Occipital lobe (tissue), 2 donors: ENCODE data around the gene LTA4H. TPM values are rescaled to one million over a fixed set of nuclear protein-coding genes. Genes with fewer than 3 reads are reported as not detected.

Source experiments
- DNase-seq: peaks from one replicate; lab custom pipeline; 2025; lab: John Stamatoyannopoulos, UW
- total RNA-seq: library from RNA; depleted of rRNA; stranded (reverse); fragments of >200 nt; gene quantifications from one replicate; pipeline ENCODE4 v1.2.3, GENCODE V29; 2014

The LTA4H gene
- total RNA-seq, 1 donor from 2014 or later = 38.5 TPM

- DNase-seq = no peak
Observed at GRCh38 chr12:95959107-95959506, 76.3 kb downstream of the LTA4H start.

GRCh38 chr12:95956557-95957145 is 78.7 kb downstream of the LTA4H start:
- DNase-seq = no peak

- DNase-seq = no peak
Observed at GRCh38 chr12:95955549-95956159, 79.7 kb downstream of the LTA4H start.

GRCh38 chr12:95953000-95953399 is 82.4 kb downstream of the LTA4H start:
- no peak for DNase-seq

- DNase-seq = no peak
Observed at GRCh38 chr12:95951515-95951914, 83.9 kb downstream of the LTA4H start.

Other genes with a start within 250 kb of the LTA4H start
- gene NTN4, start 244.8 kb downstream of the LTA4H start, total RNA-seq = 44.3 TPM
- 27.5 TPM for gene SNRPF, start 176.6 kb downstream of the LTA4H start, total RNA-seq
- gene CCDC38, start 93.0 kb downstream of the LTA4H start, total RNA-seq = 0.16 TPM
- 0.31 TPM for gene AMDHD1, start 92.3 kb downstream of the LTA4H start, total RNA-seq
- 2.2 TPM for gene HAL, start 39.2 kb downstream of the LTA4H start, total RNA-seq
- 1.9 TPM for gene ELK3, start 158.8 kb upstream of the LTA4H start, total RNA-seq